Erythroblast (primary cell): ENCODE data around the gene NDUFA9.

Experiments
- GATA1 ChIP-seq: IDR thresholded peaks from 2 replicates; pipeline ENCODE4 v1.6.1; 2011; ENCODE audit warnings: low read depth, mild to moderate bottlenecking, control low read depth, low read length, moderate library complexity
- POLR2A ChIP-seq: IDR thresholded peaks from 2 replicates; pipeline ENCODE4 v1.6.1; 2011; ENCODE audit warnings: mild to moderate bottlenecking, low read length

DNA sequence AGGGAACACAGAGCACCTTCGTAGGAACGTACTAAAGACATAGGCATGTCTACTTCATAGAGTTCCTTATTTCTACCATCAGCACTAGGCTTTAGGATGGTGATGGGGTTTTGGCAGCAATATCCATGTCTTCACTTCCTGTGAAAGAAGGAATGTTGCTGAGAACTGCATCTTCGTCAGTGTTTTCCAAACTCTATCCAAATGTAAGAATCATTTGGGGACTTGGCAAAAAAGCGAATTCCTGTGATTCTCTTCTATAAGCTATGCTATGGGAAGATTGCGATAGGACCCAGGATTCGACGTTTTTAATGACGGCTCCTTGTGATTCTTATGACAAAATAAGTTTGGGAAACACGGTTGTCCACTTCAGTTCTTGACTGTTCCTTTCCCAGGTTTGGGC, 39.8 kb upstream of the NDUFA9 start:
- no peak for TF ChIP-seq POLR2A
- no peak for TF ChIP-seq GATA1
